Heart right ventricle (tissue), 16 donors: ENCODE data around the gene LRRC14B. TPM values are rescaled to one million over a fixed set of nuclear protein-coding genes. Genes with fewer than 3 reads are reported as not detected.

Experiments
- ATAC-seq, 8 donors: fragments of 200-7000 bp; cut with Tn5 transposase; one replicate each; pipeline ENCODE4 v1.9.1; 2020; ENCODE audit warnings: mild to moderate bottlenecking in 8 of 8, moderate library complexity in 8 of 8, moderate number of reproducible peaks in 1 of 8
- DNase-seq, 2 donors: peaks; one replicate each; pipeline ENCODE4 v3.0.0-alpha.2; 2020
- H3K27ac ChIP-seq, 10 donors: fragments of 200-600 bp; sonication (generic) in 2 of 10; one replicate each; pipeline versions ENCODE4 v1.5.0 to v1.8.0; 2020 to 2022; ENCODE audit warnings: mild to moderate bottlenecking in 3 of 10
- H3K27me3 ChIP-seq, 7 donors: fragments of 200-600 bp; one replicate each; pipeline ENCODE4 v1.8.0; 2021 to 2022; ENCODE audit warnings: mild to moderate bottlenecking in 2 of 7
- H3K36me3 ChIP-seq, 9 donors: fragments of 200-600 bp; sonication (generic) in 1 of 9; one replicate each; pipeline versions ENCODE4 v1.5.0 to v1.8.0; 2020 to 2022; ENCODE audit warnings: mild to moderate bottlenecking in 2 of 9
- H3K4me1 ChIP-seq, 9 donors: fragments of 200-600 bp; sonication (generic) in 1 of 9; one replicate each; pipeline versions ENCODE4 v1.5.0 to v1.8.0; 2020 to 2022; ENCODE audit warnings: mild to moderate bottlenecking in 4 of 9
- H3K4me3 ChIP-seq, 10 donors: fragments of 200-600 bp; sonication (generic) in 2 of 10; one replicate each; pipeline versions ENCODE4 v1.5.0 to v1.8.0; 2020 to 2022; ENCODE audit warnings: mild to moderate bottlenecking in 7 of 10, moderate library complexity in 2 of 10
- H3K9me3 ChIP-seq, 11 donors: fragments of 200-600 bp in 10 of 11; sonication (generic) in 2 of 11; one replicate each; pipeline versions ENCODE4 v1.5.0 to v1.8.0; 2013 to 2022; ENCODE audit warnings: mild to moderate bottlenecking in 2 of 11, control low read depth in 1 of 11, moderate library complexity in 1 of 11
- WGBS, 2 donors: extraction: QIAGEN DNeasy Blood & Tissue Kit; methylation state at CpG; one replicate each; pipeline ENCODE4 v1.1.7; 2013; ENCODE audit warnings: inconsistent platforms in 1 of 2; 5-methylcytosine and 5-hydroxymethylcytosine counted together
- intact Hi-C, 10 donors: fragments of 100-400 bp; cut with DNase I; formaldehyde crosslinking; loops; one replicate each; pipeline versions ENCODE4 v1.11.1 to v1.14.2; 2022
- polyA plus RNA-seq, 2 donors: library from polyadenylated mRNA; stranded (reverse); fragments of 200-250 nt; gene quantifications; one replicate each; pipeline ENCODE4 v1.2.3, GENCODE V29; 2013
- total RNA-seq, 10 donors: library from RNA; stranded (reverse); fragmentation: NEBNext Ultra II Directional in 3 of 10; extraction: Animal tissue kit (Norgen Biotek cat#: 25700) in 3 of 10; gene quantifications; one replicate each; pipeline versions ENCODE4 v1.2.1 to v1.2.4, GENCODE V29; 2021 to 2023
- TF ChIP-seq, protein P1 (sequence below), 9 donors: fragments of 200-600 bp; sonication (generic) in 2 of 9; IDR thresholded peaks; one replicate each; pipeline versions ENCODE4 v1.5.0 to v1.8.0; 2021 to 2022; ENCODE audit warnings: antibody characterized with exemption in 9 of 9, mild to moderate bottlenecking in 5 of 9, moderate library complexity in 1 of 9
- donor health status: Arrhythmogenic right ventricular cardiomyopathy.
- donor health status: ischemic (EF 13 %, LVEDD 7.1; RV severe dilation, severe dysfunction).
- donor health status: healthy with polysubstance abuse.
- donor health status: DM: no; HTN: yes; CAD: no.
- donor health status: DM: no; HTN: no; CAD: no.
- donor health status: ischemic (EF 25% LVEDD 6.9; RV normal size, moderate dysfunction).
- donor health status: ischemic (EF 25% LVEDD 5.7; RV mildly dilated, moderate dysfunction).
- donor health status: healthy.
- donor health status: DM: yes; HTN: yes; CAD: no.
- donor health status: Ischemic cardiomyopathy.
- donor health status: ischemic (EF 35%, LVEDD 5.7; RV mildly dilated, moderate dysfunction).
- donor health status: nonischemic (EF 11% LVEDD 7.7; RV severe dilation, severe dysfunction).
- donor health status: DM: yes; HTN: yes; CAD: no.
- donor health status: PGD.
- donor health status: ischemic (EF 29% LVEDD 5.4; RV normal size, mild dysfunction).
- donor health status: nonischemic (EF 23%, LVEDD 6.1; RV moderate dilation, normal function).

Gene LRRC14B
- total and polyA plus RNA-seq, 12 donors: 2.6 to 96.6 (median 49.9) TPM

- intact Hi-C loops: no loop called here
- Histone ChIP-seq H3K27ac (no peak overlapping the region), H3K4me1 (no peaks in the 10 kb centered on the region), H3K27me3 (peaks cover 0 to 10% (median 0%) of the 10 kb centered on the region in 7 donors), H3K4me3 (no peak overlapping the region), H3K36me3 (no peaks in the 10 kb centered on the region), H3K9me3 (peaks cover 0 to 27% (median 19%) of the 10 kb centered on the region in 11 donors)
- 88 to 93% methylated on average over 8 of the region's 8 CpGs for WGBS, 2 donors
- no peak for DNase-seq
- ATAC-seq: no peak
- TF ChIP-seq, protein P1, sequence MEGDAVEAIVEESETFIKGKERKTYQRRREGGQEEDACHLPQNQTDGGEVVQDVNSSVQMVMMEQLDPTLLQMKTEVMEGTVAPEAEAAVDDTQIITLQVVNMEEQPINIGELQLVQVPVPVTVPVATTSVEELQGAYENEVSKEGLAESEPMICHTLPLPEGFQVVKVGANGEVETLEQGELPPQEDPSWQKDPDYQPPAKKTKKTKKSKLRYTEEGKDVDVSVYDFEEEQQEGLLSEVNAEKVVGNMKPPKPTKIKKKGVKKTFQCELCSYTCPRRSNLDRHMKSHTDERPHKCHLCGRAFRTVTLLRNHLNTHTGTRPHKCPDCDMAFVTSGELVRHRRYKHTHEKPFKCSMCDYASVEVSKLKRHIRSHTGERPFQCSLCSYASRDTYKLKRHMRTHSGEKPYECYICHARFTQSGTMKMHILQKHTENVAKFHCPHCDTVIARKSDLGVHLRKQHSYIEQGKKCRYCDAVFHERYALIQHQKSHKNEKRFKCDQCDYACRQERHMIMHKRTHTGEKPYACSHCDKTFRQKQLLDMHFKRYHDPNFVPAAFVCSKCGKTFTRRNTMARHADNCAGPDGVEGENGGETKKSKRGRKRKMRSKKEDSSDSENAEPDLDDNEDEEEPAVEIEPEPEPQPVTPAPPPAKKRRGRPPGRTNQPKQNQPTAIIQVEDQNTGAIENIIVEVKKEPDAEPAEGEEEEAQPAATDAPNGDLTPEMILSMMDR (IDR thresholded peaks at IDR 0.05): no peak
Measured at GRCh38 chr5:144941-145340, 46.4 kb upstream of the LRRC14B start.

- no peak overlapping the region for H3K4me3 ChIP-seq
- no peaks in the 10 kb centered on the region for H3K4me1 ChIP-seq
- 58 to 89% methylated on average over 7 of the region's 7 CpGs for WGBS, 2 donors
- no peaks in the 10 kb centered on the region for H3K36me3 ChIP-seq
- peaks cover 0 to 5% (median 0%) of the 10 kb centered on the region in 7 donors for H3K27me3 ChIP-seq
- no peak overlapping the region for H3K27ac ChIP-seq
- ATAC-seq (no peak), DNase-seq (no peak)
- intact Hi-C loops: no loop called here
- TF ChIP-seq, protein P1 (IDR thresholded peaks at IDR 0.05): no peak
- H3K9me3 ChIP-seq: peaks cover 0 to 27% (median 19%) of the 10 kb centered on the region in 11 donors
Measured at GRCh38 chr5:145585-146323, 45.5 kb upstream of the LRRC14B start.

GRCh38 chr5:147751-148150, 43.5 kb upstream of the LRRC14B start:
- no peak overlapping the region for H3K4me3 ChIP-seq
- H3K27ac ChIP-seq: no peak overlapping the region
- H3K27me3 ChIP-seq: peaks cover 0 to 5% (median 0%) of the 10 kb centered on the region in 7 donors
- TF ChIP-seq, protein P1 (IDR thresholded peaks at IDR 0.05): no peak
- no peaks in the 10 kb centered on the region for H3K4me1 ChIP-seq
- H3K9me3 ChIP-seq: peaks cover 0 to 27% (median 19%) of the 10 kb centered on the region in 11 donors
- intact Hi-C loops: no loop called here
- 96 to 100% methylated on average over 1 of the region's 1 CpG for WGBS, 2 donors
- ATAC-seq: no peak
- no peaks in the 10 kb centered on the region for H3K36me3 ChIP-seq
- DNase-seq: no peak

GRCh38 chr5:149745-150485, 41.4 kb upstream of the LRRC14B start:
- intact Hi-C loops: no loop called here
- Histone ChIP-seq H3K36me3 (no peaks in the 10 kb centered on the region), H3K4me3 (no peak overlapping the region), H3K27me3 (peaks cover 0 to 3% (median 0%) of the 10 kb centered on the region in 7 donors), H3K4me1 (no peaks in the 10 kb centered on the region), H3K9me3 (peaks cover 0 to 27% (median 19%) of the 10 kb centered on the region in 11 donors), H3K27ac (no peak overlapping the region)
- DNase-seq (no peak), ATAC-seq (no peak)
- 85 to 88% methylated on average over 6 of the region's 6 CpGs for WGBS, 2 donors
- TF ChIP-seq, protein P1 (IDR thresholded peaks at IDR 0.05): no peak
